Gastrocnemius medialis (tissue), 4 donors: ENCODE results near the gene VAV2. TPM values are rescaled to one million over a fixed set of nuclear protein-coding genes. Genes with fewer than 3 reads are reported as not detected.

Experiments
- ATAC-seq, 2 donors: fragments of 150-250 bp; one replicate each; pipeline ENCODE4 v1.9.1; 2016
- DNase-seq, 2 donors: peaks; one replicate each; pipeline ENCODE4 v3.0.0-alpha.2; 2019
- H3K27ac ChIP-seq, 4 donors: fragments of 200-600 bp; sonication (generic); 1 replicate in 1 of 4; 2 replicates in 3 of 4; pipeline ENCODE4 v1.5.1; 2016 to 2018; ENCODE audit warnings: mild to moderate bottlenecking in 2 of 4, moderate library complexity in 1 of 4
- H3K27me3 ChIP-seq, 3 donors: fragments of 200-600 bp; sonication (generic) in 2 of 3; 1 replicate in 1 of 3; 2 replicates in 2 of 3; pipeline versions ENCODE4 v1.5.1 to v1.6.0; 2016 to 2019; ENCODE audit warnings: mild to moderate bottlenecking in 1 of 3, moderate library complexity in 1 of 3
- H3K36me3 ChIP-seq, 2 donors: fragments of 200-600 bp; sonication (generic) in 1 of 2; one replicate each; pipeline ENCODE4 v1.5.1; 2017 to 2018
- H3K4me1 ChIP-seq, 2 donors: fragments of 200-600 bp; sonication (generic) in 1 of 2; one replicate each; pipeline ENCODE4 v1.5.1; 2016 to 2017; ENCODE audit warnings: mild to moderate bottlenecking in 2 of 2
- H3K4me3 ChIP-seq, 4 donors: fragments of 200-600 bp; sonication (generic) in 3 of 4; 1 replicate in 1 of 4; 2 replicates in 3 of 4; pipeline ENCODE4 v1.5.1; 2016 to 2019; ENCODE audit warnings: mild to moderate bottlenecking in 2 of 4
- H3K9me3 ChIP-seq, 3 donors: fragments of 200-600 bp; sonication (generic) in 2 of 3; 1 replicate in 1 of 3; 2 replicates in 2 of 3; pipeline ENCODE4 v1.5.1; 2016 to 2019
- POLR2A ChIP-seq, 2 donors: fragments of 450-650 bp; IDR thresholded peaks; one replicate each; pipeline ENCODE4 v1.6.1; 2017; ENCODE audit warnings: antibody characterized with exemption in 2 of 2, mild to moderate bottlenecking in 2 of 2, moderate library complexity in 2 of 2
- in situ Hi-C, 4 donors: fragments of 200-750 bp; cut with MboI; loops; one replicate each; pipeline versions ENCODE4 v1.15.0 to v1.8.0; 2017; ENCODE audit warnings: low sequenced_read_pairs in 4 of 4
- intact Hi-C: fragments of 100-400 bp; cut with DNase I; formaldehyde crosslinking; loops from one replicate; pipeline ENCODE4 v1.15.1; 2023; ENCODE audit warnings: low total_unique reads
- total RNA-seq, 4 donors: library from RNA; depleted of rRNA; stranded (reverse); fragments of >200 nt; gene quantifications; one replicate each; pipeline versions ENCODE4 v1.1.0 to v1.2.3, GENCODE V29; 2016
- TF ChIP-seq, protein P1 (sequence below), 5 experiments: fragments of 450-650 bp in 3 of 5; fragments of 200-600 bp in 2 of 5; sonication (generic) in 2 of 5; IDR thresholded peaks in 4 of 5; conservative IDR thresholded peaks in 1 of 5; 1 replicate in 4 of 5; 2 replicates in 1 of 5; pipeline ENCODE4 v1.5.1; 2016 to 2019; ENCODE audit warnings: antibody characterized with exemption in 5 of 5, mild to moderate bottlenecking in 3 of 5, moderate library complexity in 3 of 5

Gene VAV2
- total RNA-seq, 4 donors from 2014 or later, result 0.51 to 1.2 (median 0.97) TPM

DNA sequence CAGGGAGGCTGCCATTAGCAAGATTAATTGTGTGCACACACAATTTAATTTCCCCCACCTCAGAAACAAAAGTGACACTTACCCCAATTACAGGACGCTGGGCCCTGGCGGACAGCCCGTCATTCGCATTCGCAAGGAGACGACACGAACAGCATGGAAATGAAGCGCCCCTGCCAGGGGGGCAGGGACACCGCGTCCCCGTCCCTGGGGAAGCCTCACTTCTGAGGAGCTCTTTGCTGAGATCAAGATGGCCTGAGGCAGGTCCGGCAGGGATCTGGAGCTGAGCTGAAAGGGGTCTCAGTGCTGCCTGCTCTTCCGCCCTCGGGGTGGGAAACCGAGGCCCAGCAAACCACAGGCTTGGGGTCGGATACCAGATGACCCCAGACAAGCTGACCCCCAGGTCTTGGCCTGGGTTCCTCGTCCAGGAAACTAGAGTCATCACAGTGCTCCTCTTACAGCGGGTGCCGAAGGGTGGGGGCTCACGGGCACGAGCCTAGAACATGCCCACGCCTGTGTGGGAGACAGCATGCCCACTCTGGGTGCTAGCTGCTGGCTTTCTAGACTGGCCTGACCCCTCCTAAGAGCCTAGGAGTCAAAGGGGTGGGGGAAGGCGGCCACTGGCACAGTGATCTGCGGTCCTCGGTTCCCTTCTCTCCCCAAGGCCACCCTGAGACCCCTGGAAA is 103.2 kb downstream of the VAV2 start:
- no peaks in the 10 kb centered on the region for H3K4me1 ChIP-seq
- in situ Hi-C loops, result no loop called here
- H3K9me3 ChIP-seq, result no peaks in the 10 kb centered on the region
- no peak overlapping the region for H3K27ac ChIP-seq
- TF ChIP-seq, protein P1, sequence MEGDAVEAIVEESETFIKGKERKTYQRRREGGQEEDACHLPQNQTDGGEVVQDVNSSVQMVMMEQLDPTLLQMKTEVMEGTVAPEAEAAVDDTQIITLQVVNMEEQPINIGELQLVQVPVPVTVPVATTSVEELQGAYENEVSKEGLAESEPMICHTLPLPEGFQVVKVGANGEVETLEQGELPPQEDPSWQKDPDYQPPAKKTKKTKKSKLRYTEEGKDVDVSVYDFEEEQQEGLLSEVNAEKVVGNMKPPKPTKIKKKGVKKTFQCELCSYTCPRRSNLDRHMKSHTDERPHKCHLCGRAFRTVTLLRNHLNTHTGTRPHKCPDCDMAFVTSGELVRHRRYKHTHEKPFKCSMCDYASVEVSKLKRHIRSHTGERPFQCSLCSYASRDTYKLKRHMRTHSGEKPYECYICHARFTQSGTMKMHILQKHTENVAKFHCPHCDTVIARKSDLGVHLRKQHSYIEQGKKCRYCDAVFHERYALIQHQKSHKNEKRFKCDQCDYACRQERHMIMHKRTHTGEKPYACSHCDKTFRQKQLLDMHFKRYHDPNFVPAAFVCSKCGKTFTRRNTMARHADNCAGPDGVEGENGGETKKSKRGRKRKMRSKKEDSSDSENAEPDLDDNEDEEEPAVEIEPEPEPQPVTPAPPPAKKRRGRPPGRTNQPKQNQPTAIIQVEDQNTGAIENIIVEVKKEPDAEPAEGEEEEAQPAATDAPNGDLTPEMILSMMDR (IDR thresholded peaks at IDR 0.05 in 4 of 5, conservative IDR thresholded peaks at IDR 0.05 in 1 of 5), result no peak
- no peak for TF ChIP-seq POLR2A (IDR thresholded peaks at IDR 0.05)
- peaks cover 0 to 2% (median 0%) of the 10 kb centered on the region in 3 donors for H3K27me3 ChIP-seq
- intact Hi-C loops, result no loop called here
- H3K4me3 ChIP-seq, result no peak overlapping the region
- no peaks in the 10 kb centered on the region for H3K36me3 ChIP-seq
- no peak for ATAC-seq
- DNase-seq, result no peak

GRCh38 chr9:133888048-133888808 is 103.9 kb downstream of the VAV2 start:
- Histone ChIP-seq H3K27me3 (peaks cover 0 to 2% (median 0%) of the 10 kb centered on the region in 3 donors), H3K4me3 (no peak overlapping the region), H3K4me1 (no peaks in the 10 kb centered on the region), H3K27ac (peak overlapping the region in 1 of 4 donors; percentile 21), H3K9me3 (no peaks in the 10 kb centered on the region), H3K36me3 (no peaks in the 10 kb centered on the region)
- in situ Hi-C loops (no loop called here), intact Hi-C loops (no loop called here)
- DNase-seq (no peak), ATAC-seq (no peak)
- TF ChIP-seq, protein P1 (IDR thresholded peaks at IDR 0.05 in 4 of 5, conservative IDR thresholded peaks at IDR 0.05 in 1 of 5), result no peak
- TF ChIP-seq POLR2A (IDR thresholded peaks at IDR 0.05), result no peak

DNA sequence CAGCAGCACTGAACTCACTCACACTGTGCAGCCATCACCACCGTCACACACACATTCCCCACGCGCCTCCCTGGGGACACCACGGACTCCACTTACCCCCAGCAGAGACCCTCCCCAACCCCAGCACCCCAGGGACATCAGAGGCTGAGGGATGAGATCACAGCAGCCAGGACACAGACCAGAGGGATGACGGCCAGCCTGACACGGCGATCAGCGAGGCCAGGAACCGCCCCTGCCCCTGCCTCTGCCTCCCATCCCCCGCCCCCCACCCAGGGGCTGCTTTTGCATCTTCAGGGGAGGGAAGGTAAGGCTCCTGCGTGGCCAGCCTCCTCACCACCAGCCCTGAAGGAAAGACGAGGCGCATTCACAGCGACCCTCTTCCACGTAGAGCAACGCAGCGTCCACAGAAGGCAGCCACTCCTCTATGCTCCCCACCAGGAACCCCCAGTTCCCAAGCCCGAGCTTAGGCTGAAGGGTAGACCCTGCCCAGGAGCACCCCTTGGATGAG is 104.5 kb downstream of the VAV2 start:
- no peaks in the 10 kb centered on the region for H3K36me3 ChIP-seq
- DNase-seq, result no peak
- no peak for ATAC-seq
- in situ Hi-C loops (no loop called here), intact Hi-C loops (no loop called here)
- H3K4me3 ChIP-seq, result no peak overlapping the region
- peak overlapping the region in 1 of 4 donors; percentile 21 for H3K27ac ChIP-seq
- no peaks in the 10 kb centered on the region for H3K9me3 ChIP-seq
- TF ChIP-seq, protein P1 (IDR thresholded peaks at IDR 0.05 in 4 of 5, conservative IDR thresholded peaks at IDR 0.05 in 1 of 5), result no peak
- no peak for TF ChIP-seq POLR2A (IDR thresholded peaks at IDR 0.05)
- H3K4me1 ChIP-seq, result no peaks in the 10 kb centered on the region
- H3K27me3 ChIP-seq, result peaks cover 0 to 2% (median 0%) of the 10 kb centered on the region in 3 donors

GRCh38 chr9:133886563-133887501 is 105.3 kb downstream of the VAV2 start:
- Histone ChIP-seq H3K4me3 (no peak overlapping the region), H3K36me3 (no peaks in the 10 kb centered on the region), H3K4me1 (no peaks in the 10 kb centered on the region), H3K27ac (no peak overlapping the region), H3K9me3 (no peaks in the 10 kb centered on the region), H3K27me3 (peaks cover 0 to 2% (median 0%) of the 10 kb centered on the region in 3 donors)
- DNase-seq, result no peak
- intact Hi-C loops, result no loop called here
- in situ Hi-C loops, result no loop called here
- no peak for ATAC-seq
- no peak for TF ChIP-seq POLR2A (IDR thresholded peaks at IDR 0.05)
- TF ChIP-seq, protein P1 (IDR thresholded peaks at IDR 0.05 in 4 of 5, conservative IDR thresholded peaks at IDR 0.05 in 1 of 5), result no peak
